NCI-H2171 (cell line): ENCODE data around the gene TACC2.

Experiments
- DNase-seq: peaks from one replicate; lab custom pipeline; 2025; lab: John Stamatoyannopoulos, UW

TACC2 gene

DNA sequence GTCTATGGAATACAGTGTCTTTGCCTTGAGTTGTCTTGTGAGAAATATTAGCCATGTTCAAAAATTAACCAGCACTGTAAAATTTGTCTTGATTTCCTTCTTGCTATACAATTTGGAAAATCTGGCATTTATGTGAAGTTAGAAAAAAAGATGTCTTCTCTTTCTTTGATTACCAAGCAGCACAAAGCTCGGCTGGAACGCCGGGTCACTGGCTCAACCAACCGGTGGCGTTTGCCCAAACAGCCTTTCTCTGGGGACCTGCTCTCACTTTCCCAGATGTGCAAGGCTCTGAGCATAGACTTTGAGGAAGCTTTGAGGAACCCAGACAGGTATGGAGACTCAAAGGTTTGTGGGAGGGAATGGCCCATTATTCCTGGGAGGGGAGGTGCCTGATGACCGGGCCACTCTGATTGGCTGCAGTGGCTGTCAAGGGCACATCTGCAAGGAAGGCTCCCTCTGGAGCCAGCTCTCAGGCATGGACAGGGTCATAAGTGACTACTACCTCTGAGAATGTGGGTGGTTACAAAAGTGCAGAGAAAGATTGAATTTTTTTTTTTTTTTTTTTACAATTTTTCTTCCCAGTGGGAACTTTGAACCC, 287.7 kb downstream of the TACC2 start:
- no peak for DNase-seq

- DNase-seq: no peak
These were observed 288.7 kb downstream of the TACC2 start for GRCh38 chr10:122277526-122278136.

GRCh38 chr10:122279725-122280141, 290.8 kb downstream of the TACC2 start:
- DNase-seq: no peak

DNA sequence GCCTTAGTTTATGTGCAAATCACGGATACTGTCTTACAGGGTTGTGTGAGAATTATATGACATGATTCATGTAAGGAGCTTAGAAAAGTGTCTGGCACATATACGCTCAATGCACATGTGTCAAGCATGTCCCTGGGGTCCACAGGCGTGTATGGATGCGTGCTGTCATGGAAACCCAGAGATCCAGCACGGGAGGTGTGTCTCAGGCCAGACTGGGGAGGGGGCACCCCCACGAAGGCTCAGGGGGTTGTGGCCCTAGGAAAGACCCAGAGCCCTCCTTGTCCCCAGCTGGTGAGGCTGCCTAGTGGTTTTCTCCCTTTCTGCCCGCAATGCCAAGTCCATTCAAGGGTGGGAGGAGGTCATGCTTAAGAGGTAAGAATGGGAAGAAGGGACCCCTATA, 291.2 kb downstream of the TACC2 start:
- no peak for DNase-seq

GRCh38 chr10:122281018-122281626, 292.2 kb downstream of the TACC2 start:
- DNase-seq: no peak

DNA sequence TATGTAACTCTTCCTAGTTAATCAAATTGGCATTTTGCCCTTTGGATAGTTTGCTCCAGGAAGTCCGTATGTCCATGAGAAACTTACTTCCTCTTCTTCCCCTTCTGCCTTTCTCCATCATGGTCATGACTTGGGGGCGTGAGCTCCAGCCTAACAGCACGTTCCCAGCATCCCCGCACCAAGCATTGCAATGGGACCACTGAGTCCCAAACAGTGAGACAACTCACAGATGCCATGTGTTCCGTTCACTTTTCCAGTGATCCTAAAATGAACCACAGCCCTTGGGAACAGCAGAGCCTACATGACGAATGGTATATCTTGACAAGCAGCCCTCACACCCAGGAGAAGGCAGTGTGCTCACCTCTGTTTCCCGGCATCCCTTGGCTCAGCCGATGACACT, 292.8 kb downstream of the TACC2 start:
- DNase-seq: no peak

GRCh38 chr10:122282253-122282671, 293.3 kb downstream of the TACC2 start:
- no peak for DNase-seq

- no peak for DNase-seq
These were observed 293.9 kb downstream of the TACC2 start for GRCh38 chr10:122282909-122283308.

- DNase-seq: no peak
These were observed 296.8 kb downstream of the TACC2 start for GRCh38 chr10:122285506-122286444.

GRCh38 chr10:122286867-122287266, 297.9 kb downstream of the TACC2 start:
- no peak for DNase-seq

GRCh38 chr10:122287570-122287969, 298.6 kb downstream of the TACC2 start:
- DNase-seq: no peak

- no peak for DNase-seq
These were observed 299.3 kb downstream of the TACC2 start for GRCh38 chr10:122288262-122288661.

DNA sequence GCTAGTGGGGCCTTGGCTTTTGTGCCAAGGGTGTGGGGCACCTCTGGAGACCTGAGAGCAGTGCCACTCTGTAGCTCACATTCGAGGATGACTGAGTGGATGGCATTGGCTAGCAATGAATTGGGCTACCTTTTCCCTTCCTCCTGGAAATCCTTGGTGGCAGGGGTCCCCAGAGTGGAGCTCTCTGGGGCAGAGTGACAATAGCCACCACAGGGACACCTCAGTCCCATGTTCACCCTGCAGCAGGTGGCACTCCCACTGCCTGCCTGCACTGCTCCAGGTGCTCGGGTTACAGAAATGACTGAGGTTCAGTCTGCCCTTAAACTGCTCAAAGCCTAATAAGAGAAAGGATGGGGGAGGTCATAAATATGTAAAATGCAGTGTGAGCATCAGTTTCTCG, 300.0 kb downstream of the TACC2 start:
- DNase-seq: no peak

DNA sequence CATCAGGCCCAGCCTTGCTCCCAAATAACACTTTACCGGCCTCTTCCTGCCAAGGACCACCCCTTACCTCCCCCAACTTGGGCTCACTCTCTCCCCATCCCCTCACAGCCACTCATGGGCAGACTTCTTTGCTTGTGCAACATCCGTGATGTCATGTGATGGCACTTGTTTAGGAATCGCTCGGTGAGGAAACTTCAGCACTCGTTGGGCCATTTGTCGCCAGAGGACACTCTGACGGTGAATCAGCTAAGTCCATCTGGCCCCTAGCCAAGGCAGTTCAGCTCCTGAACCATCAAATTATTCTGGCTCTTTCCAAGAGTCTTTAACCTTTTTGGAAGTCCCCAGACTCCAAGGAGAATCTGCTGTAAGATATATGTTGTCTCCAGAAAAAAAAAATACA, 301.4 kb downstream of the TACC2 start:
- no peak for DNase-seq

GRCh38 chr10:122290833-122291532, 302.0 kb downstream of the TACC2 start:
- no peak for DNase-seq

DNA sequence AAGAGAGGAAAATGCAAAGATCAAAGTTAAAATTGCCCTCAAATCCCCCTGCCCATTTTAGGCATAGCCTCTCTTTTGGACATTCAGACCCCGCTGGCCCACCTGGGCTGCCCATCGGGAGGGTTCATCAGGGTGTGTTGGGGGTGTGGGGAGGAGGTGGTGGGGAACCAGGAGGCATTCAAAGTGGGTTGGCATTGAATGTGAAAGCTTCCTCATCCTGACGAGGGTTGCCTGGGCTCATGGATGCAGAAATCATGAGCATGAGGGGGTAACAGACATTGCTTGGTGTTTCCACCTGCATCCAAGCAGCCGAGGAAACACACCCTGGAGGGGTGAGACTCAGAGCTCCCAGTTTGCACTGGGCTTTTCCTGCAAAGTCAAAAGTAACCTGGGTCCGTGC, 302.8 kb downstream of the TACC2 start:
- DNase-seq: no peak

DNA sequence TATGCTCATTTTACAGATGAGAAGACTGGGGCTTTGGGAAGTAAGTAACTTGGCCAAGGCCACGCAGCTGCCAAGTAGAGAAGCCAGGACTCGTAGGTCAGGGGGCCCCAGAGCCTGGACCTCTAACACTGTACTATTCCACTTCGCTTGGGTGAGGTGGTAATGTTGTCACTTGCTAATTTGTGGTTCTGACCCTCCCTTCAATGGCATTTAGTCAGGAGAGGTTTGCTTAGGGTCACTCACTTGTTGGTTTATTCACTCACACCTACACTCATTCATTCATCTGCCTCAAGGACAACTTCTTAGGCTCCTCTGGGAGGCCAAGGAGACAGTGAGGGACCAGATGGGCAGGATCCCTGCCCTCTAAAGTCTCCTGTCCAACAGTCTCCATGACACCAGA, 303.4 kb downstream of the TACC2 start:
- no peak for DNase-seq

DNA sequence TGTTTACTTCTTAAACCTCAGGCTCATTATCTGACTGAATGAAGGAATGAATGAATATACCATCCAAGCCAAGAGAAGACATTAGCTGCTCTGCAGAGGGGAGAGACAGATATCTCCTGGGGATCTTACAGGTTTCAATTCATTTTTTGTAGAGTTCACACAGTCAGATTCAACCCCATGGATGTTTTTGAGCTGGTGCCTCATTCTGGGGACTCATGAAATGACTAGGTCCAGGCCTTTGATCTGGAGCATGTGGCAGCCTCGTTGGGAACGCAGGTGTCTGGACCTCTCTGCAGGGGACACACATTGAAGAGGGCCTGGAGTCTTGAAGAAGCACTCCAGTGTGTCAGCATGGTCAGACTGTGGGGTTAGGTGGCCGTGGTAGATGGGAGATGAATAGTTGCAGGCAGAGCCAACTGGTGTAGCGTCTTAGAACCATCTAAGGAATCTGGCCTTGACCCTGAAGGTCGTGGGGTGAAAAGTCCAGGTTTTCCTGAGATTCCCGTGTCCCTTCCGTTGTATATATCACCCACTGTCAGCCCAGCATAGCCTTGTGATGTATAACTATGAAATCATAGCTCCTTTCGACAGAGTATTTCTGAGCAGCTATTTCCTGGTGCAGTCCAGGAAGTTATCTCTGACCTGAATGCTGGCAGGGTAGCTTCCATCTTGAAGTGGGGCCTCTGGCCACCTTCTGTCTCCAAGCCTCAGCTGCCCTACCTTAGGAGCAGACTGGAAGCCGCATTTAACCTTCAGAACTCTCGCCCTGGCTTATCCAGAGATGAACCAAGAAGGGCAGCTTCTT, 304.4 kb downstream of the TACC2 start:
- DNase-seq: no peak

DNA sequence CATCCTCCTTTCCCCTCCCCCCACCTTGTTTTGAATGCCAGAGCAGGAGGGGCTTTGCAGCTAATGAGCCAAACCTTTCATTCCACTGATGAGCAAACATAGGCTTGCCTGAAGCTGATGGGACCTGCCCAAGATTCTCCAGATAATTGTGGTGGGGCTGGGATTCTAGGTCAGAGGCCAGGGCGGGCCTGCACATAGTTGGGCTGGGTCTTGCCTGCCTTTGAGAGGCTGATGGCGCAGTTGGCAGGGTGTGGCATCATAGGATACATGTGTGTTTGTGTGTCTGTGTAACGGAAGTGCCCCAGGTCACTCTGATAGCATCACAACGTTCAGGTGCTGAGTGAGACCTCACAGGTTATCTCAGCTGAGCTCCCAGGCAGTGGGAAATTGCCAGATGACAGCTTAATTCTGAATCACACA, 305.0 kb downstream of the TACC2 start:
- DNase-seq: no peak

DNA sequence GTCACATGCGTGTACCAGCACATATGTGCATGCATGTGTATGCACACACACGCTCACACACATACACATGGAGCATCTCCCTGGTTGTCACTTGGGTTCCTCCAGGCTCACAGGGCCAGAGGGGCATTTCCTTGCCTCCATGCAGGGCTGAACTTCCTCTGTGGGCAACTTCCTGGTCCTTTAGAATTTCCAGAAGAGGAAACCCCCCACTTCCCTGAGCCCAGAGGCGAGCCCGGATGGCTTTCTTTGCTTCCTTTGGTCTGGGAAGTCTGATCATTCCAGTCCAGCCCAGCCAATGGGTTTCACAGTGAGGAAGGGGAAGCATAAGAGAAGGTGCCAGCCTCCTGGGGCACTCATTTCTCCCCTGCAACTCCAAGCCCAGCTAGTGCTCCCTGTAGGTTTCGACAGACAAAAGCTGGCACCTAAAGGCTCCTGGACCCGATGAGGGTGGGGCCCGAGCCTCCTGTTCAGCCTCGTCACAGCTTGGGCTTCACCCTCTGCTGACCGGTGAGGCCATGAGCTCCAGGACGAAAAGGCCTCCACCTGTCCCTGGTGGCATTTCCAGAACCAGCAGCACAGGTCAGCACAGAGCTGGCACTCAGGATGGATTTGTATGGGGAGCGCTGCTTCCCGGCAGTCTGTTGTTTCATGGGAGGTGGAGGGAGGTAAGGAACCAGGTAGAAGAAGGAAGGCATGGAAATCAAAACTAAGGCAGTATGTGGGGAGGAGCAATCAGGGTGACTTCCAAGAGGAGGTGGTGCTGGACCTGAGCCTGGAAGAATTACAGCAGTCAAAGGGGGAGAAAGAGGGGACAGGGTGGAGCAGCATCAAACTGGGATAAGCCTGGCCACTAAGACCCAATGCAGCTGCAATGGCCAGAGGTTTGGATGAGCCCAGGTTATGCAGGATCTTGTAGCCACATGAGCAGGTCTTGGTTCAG, 305.8 kb downstream of the TACC2 start:
- DNase-seq: no peak
